UCSD-AML1 (cell line): Measurements from ENCODE around the gene CALY.

Experiments
- DNase-seq: peaks from one replicate; lab custom pipeline; 2025; ENCODE audit not compliant: unreplicated experiment; lab: John Stamatoyannopoulos, UW

CALY gene

GRCh38 chr10:133292919-133293809 is 43.5 kb downstream of the CALY start:
- DNase-seq, result no peak

GRCh38 chr10:133289761-133290160 is 46.9 kb downstream of the CALY start:
- DNase-seq, result no peak

- no peak for DNase-seq
These were observed 48.7 kb downstream of the CALY start for GRCh38 chr10:133287832-133288500.

- DNase-seq, result no peak
These were observed 50.3 kb downstream of the CALY start for GRCh38 chr10:133286366-133286765.

DNA sequence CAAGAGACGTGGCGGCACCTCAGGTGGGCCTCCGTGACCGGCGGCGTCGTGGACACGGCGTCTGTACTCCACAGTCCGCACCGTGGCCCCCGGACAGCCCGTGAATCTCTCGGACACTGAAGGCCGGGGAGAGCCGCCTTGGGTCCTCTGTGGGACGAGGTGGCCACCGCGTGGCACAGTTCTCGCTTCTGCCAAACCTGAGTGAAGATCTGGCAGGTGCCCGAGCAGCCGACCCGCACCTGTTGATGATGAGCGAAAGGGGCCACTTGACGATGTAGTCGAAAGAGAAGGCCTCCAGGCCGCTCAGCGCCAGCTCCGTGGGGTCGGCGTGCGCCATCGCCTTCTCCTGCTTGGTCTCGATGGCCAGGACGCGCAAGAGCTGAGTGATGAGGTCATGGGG is 51.5 kb downstream of the CALY start:
- no peak for DNase-seq

DNA sequence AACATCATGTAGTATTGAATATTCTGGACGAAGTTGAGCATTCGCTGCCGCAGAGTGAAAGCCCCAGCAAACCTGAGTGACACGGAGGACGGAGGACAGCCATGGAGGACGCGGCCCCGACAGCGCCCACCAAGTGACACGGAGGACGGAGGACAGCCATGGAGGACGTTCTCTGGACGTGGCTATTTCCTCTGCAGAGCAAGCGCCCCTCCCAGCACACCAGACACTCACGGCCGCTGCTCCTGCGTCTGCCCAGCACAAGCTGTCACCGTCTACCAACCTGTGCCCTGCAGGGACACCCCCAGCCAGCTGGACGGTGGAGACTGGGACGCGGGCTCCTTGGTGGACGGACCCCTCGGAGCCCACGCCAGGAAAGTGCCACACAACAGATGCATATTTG is 52.8 kb downstream of the CALY start:
- DNase-seq, result no peak

- DNase-seq, result no peak
These were observed 53.8 kb downstream of the CALY start for GRCh38 chr10:133282846-133283390.

DNA sequence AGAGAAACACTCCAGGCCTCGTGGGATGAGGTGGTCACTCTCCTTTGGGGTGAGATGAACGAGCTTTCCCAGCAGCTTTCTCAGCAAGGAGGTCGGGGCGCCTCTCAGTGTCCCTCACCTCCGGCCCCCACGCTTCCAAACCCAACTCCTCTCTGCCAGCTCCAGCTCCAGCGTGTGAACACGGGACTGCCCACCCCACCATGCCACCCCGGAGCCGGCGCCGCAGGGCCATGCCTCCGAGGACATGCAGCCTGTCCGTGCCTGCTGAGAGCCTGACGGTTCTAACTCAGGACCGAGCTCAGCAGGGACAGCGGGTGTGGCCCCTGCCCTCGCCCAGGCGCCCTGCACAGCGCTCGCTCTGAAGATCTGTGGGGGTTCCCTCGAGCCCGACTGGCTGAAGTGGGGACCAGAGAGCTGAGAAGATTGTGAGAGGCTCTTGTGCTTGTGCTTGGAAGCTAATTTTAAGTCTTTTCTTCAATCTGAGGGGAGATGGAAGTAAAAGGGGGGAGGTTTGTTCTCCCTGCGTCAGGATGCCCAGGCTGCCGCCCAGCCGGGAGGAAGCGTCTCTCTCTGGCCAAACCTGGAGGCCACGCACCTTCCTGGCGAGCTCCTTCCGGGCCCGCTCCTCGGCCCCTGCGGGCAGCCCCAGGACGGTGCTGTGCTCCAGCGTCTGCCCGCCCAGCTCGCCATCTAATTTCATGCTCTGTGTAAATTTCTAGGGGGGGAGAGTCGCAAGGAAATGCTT is 54.9 kb downstream of the CALY start:
- no peak for DNase-seq

DNA sequence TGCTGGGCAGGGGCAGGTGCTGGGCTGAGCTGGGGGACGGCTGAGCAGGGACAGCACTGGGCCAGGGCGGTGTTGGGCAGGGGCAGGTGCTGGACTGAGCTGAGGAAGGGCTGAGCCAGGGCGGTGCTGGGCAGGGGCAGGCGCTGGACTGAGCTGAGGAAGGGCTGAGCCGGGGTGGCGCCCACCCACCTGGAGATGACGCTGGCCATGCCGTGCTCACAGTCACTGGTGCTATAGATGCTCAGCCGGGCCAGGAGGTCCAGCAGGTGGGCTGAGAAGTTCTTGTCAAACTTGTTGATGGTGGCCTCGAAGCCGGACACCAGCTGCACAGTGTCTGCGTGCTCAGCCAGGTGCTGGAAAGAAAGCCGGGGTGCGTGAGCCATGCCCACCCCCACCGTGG is 55.6 kb downstream of the CALY start:
- DNase-seq, result no peak

GRCh38 chr10:133280391-133281059 is 56.2 kb downstream of the CALY start:
- DNase-seq, result no peak

DNA sequence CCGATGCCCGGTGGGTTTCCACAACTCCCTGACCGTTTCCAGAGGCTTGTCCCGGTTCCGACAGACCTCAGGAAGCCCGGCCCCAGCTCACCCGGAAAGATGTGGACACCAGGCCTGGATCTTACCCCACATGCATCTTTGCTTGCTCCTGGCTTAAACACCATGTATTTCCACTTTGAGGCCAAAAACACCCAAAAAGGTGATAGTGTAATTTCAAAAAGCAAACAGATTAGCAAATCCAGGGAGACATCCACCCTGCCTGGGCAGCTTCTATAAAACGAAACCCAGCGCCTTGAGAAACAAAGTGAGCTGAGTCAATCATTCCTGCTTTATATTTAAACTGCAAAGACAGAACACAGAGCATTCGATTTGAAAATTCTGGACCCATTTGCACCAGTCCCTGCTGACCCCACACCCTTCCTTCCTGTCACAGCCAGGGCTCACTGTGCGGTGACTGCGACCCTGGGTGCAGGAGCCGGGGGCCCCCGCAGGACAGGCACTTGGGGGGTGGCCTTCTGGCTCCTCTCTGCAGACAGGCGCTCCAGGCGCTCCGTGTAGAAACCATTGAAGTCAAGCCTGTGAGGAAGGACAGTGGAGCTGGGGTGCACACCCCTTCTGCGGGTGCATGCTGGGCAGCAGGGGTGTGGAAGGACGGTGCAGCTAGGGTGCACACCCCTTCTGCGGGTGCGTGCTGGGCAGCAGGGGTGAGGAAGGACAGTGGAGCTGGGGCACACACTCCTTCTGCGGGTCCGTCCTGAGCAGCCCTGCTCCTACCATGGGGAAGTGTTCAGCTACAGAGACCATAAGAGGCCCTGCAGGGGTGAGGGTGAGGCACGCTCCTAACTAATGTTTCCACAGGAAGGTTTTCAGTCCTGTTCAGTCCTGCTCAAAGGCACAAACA is 57.1 kb downstream of the CALY start:
- DNase-seq, result no peak

DNA sequence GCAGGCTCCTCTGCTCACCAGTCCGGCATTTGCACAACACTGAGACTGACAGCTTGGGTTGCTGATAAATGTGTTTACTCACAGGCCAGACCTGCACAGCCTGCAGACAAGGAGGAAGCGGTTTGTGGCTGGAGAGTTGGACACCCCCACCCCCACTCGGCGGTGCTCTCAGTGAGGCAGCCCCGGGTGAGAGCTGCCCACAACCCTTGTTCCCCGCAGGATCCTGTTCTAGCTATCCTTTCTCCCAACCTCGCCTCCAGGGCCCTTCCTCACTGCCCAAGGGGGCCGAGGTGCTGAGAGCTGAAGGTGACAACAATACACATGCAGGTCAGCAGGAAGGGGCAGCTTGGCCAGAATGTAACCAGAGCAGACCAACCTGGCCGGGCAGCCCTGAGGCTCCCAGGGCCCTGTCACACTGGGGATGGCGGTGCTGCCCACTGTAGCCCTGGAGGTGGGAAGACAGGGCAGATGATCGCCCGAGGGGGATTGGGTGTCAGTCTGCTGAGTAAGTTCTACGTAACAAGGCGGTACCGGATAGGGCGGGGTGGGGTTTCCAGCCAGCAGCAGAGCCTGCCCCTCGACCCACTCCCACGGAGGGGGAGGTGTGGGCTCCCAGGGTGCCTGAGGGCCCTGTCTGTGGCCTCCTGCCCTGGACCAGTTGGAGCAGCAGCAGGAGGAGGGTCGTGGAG is 58.0 kb downstream of the CALY start:
- DNase-seq, result peak; percentile 90

- no peak for DNase-seq
These were observed 58.6 kb downstream of the CALY start for GRCh38 chr10:133277993-133278576.

- no peak for DNase-seq
These were observed 59.3 kb downstream of the CALY start for GRCh38 chr10:133277277-133277992.

- DNase-seq, result peak; percentile 73
These were observed 60.1 kb downstream of the CALY start, which contains the start of gene ADAM8 for GRCh38 chr10:133276435-133277201. Gene ADAM8 (minus strand): TSS chr10:133276868. CDS start chr10:133276817, 51 bp downstream.

- DNase-seq, result no peak
These were observed 60.6 kb downstream of the CALY start for GRCh38 chr10:133276100-133276434.

GRCh38 chr10:133275684-133276092 is 61.0 kb downstream of the CALY start:
- DNase-seq, result peak; percentile 64
